OCI-LY7 (cell line): Measurements from ENCODE around the gene ARL8B. TPM values are rescaled to one million over a fixed set of nuclear protein-coding genes. Genes with fewer than 3 reads are reported as not detected.

Experiments
- BruUV-seq: library from RNA; stranded (reverse); fragments of 400-500 nt; replicated peaks from 2 replicates; lab custom pipeline; 2021; lab: Mats Ljungman, UMichigan
- CTCF ChIA-PET: fragments of 300-600 bp; sonication (Branson Sonifier 250); formaldehyde crosslinking; loops from one replicate; lab custom pipeline; 2022; ENCODE audit warnings: antibody characterized with exemption; ENCODE audit not compliant: unreplicated experiment; lab: Charles Lee
- POLR2A ChIA-PET: fragments of 300-600 bp; sonication (Branson Sonifier 250); formaldehyde crosslinking; loops from one replicate; lab custom pipeline; 2022; ENCODE audit warnings: antibody characterized with exemption; lab: Charles Lee
- DNase-seq: peaks from one replicate; pipeline ENCODE4 v3.0.0-alpha.2; 2015; ENCODE audit warnings: low spot score
- H2AFZ ChIP-seq: fragments of 200-600 bp; sonication (generic), shearing (Covaris generic); 2 replicates; pipeline ENCODE4 v1.6.1; 2014; ENCODE audit warnings: mild to moderate bottlenecking, antibody characterized with exemption, low read length, moderate library complexity
- H3K27ac ChIP-seq: fragments of 200-600 bp; sonication (generic); 2 replicates; pipeline ENCODE4 v1.5.1; 2014; ENCODE audit warnings: mixed run types, low read depth, mild to moderate bottlenecking, moderate library complexity, low read length, inconsistent platforms; ENCODE audit not compliant: poor library complexity, severe bottlenecking
- H3K36me3 ChIP-seq: fragments of 200-600 bp; sonication (generic); 2 replicates; pipeline ENCODE4 v1.6.1; 2014; ENCODE audit warnings: mild to moderate bottlenecking, antibody characterized with exemption, low read length, moderate library complexity, mixed read lengths; ENCODE audit not compliant: insufficient read depth
- H3K4me1 ChIP-seq: fragments of 200-600 bp; sonication (generic); 2 replicates; pipeline ENCODE4 v1.5.1; 2014; ENCODE audit warnings: mild to moderate bottlenecking, low read length; ENCODE audit not compliant: insufficient read depth, poor library complexity, severe bottlenecking
- H3K4me2 ChIP-seq: fragments of 200-600 bp; sonication (generic); 2 replicates; pipeline ENCODE4 v1.6.1; 2014; ENCODE audit warnings: mild to moderate bottlenecking, low read length
- H3K4me3 ChIP-seq: fragments of 200-600 bp; sonication (generic); 2 replicates; pipeline ENCODE4 v1.5.1; 2014; ENCODE audit warnings: mild to moderate bottlenecking, low read depth, low read length; ENCODE audit not compliant: poor library complexity, severe bottlenecking
- H3K79me2 ChIP-seq: fragments of 200-600 bp; sonication (generic); 2 replicates; pipeline ENCODE4 v1.6.1; 2016; ENCODE audit warnings: low read depth, mild to moderate bottlenecking, low read length, moderate library complexity, mixed read lengths; ENCODE audit not compliant: insufficient read depth
- H3K9me2 ChIP-seq: fragments of 200-600 bp; sonication (generic); 2 replicates; pipeline ENCODE4 v1.6.1; 2016; ENCODE audit warnings: mild to moderate bottlenecking, low read length, mixed read lengths; ENCODE audit not compliant: insufficient read depth
- H3K9me3 ChIP-seq: fragments of 200-600 bp; sonication (generic); 2 replicates; pipeline ENCODE4 v1.6.1; 2014; ENCODE audit warnings: mild to moderate bottlenecking, mixed run types, low read length, mixed read lengths
- H4K20me1 ChIP-seq: fragments of 200-600 bp; sonication (generic); 2 replicates; pipeline ENCODE4 v1.6.1; 2014; ENCODE audit warnings: mild to moderate bottlenecking, antibody characterized with exemption, low read length, moderate library complexity, mixed read lengths; ENCODE audit not compliant: insufficient read depth
- EZH2phosphoT487 ChIP-seq: fragments of 200-600 bp; sonication (generic); IDR thresholded peaks from 2 replicates; pipeline ENCODE4 v1.6.1; 2018; ENCODE audit warnings: low read depth, borderline replicate concordance, mild to moderate bottlenecking, mixed run types, antibody characterized with exemption, low read length, moderate library complexity, mixed read lengths
- intact Hi-C: fragments of 100-400 bp; cut with micrococcal nuclease; formaldehyde crosslinking; loops from one replicate; pipeline ENCODE4 v1.10.0; 2022; ENCODE audit not compliant: unreplicated experiment
- total RNA-seq, 2 experiments: library from RNA; depleted of rRNA in 1 of 2; stranded (reverse); fragments of >200 nt in 1 of 2; shearing (Covaris generic) in 1 of 2; gene quantifications; 2 replicates each; pipeline ENCODE4 v1.2.3, GENCODE V29; 2014 to 2022
- TF ChIP-seq, protein P1 (sequence below): fragments of 200-600 bp; sonication (generic); conservative IDR thresholded peaks from 2 replicates; pipeline ENCODE4 v1.5.1; 2014; ENCODE audit warnings: mild to moderate bottlenecking, antibody characterized with exemption, low read length, moderate library complexity, mixed read lengths

Gene ARL8B
- total RNA-seq, 2 experiments from 2014 or later: 27.1 to 60.4 TPM

GRCh38 chr3:5192571-5193365 lies 70.7 kb downstream of the ARL8B start:
- intact Hi-C loops: no loop called here
- POLR2A ChIA-PET: interaction anchor here (0.6 to 11.4 kb wide), 11 partner anchors 10 to 688 kb away, joined by 3 to 444 read pairs (median 4); partner anchors contain the start of genes ARL8B and EDEM1
- CTCF ChIA-PET: interaction anchor here (1.1 kb wide), 1 partner anchor 11 kb away, joined by 5 read pairs; no protein-coding TSS in a partner anchor
- Histone ChIP-seq H3K9me3 (no peaks in the 10 kb centered on the region), H3K4me3 (peak overlapping the region; percentile 98), H3K79me2 (peaks cover 89% of the 10 kb centered on the region), H2AFZ (no peak overlapping the region), H3K4me1 (peaks cover 65% of the 10 kb centered on the region), H3K27ac (peak overlapping the region; percentile 99), H3K9me2 (no peaks in the 10 kb centered on the region), H3K4me2 (peak overlapping the region; percentile 69), H3K36me3 (peaks cover 88% of the 10 kb centered on the region), H4K20me1 (peaks cover 24% of the 10 kb centered on the region; the same call in 1 of the 2 replicates)
- no peak for DNase-seq
- TF ChIP-seq, protein P1, sequence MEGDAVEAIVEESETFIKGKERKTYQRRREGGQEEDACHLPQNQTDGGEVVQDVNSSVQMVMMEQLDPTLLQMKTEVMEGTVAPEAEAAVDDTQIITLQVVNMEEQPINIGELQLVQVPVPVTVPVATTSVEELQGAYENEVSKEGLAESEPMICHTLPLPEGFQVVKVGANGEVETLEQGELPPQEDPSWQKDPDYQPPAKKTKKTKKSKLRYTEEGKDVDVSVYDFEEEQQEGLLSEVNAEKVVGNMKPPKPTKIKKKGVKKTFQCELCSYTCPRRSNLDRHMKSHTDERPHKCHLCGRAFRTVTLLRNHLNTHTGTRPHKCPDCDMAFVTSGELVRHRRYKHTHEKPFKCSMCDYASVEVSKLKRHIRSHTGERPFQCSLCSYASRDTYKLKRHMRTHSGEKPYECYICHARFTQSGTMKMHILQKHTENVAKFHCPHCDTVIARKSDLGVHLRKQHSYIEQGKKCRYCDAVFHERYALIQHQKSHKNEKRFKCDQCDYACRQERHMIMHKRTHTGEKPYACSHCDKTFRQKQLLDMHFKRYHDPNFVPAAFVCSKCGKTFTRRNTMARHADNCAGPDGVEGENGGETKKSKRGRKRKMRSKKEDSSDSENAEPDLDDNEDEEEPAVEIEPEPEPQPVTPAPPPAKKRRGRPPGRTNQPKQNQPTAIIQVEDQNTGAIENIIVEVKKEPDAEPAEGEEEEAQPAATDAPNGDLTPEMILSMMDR: no peak
- TF ChIP-seq EZH2phosphoT487: no peak
- no TSS peak for BruUV-seq

DNA sequence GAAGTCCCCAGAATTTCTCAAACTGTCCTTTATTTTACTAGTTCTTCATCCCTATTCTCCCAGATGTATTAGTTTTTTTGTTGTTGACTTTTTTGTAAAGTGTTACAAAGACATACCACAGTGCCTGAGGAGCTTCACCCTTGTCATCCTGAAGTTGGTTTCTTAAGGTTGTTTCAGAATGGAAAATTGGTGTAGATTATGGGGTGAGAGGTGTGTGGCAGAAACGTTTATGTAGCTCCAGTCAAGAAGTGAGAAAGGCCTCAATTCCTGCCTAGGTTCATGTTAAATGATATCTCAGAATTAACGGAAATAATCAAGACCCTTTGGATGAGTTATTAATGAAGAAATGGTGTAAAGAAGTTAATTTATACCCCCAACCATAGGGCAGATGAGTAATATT lies 72.2 kb downstream of the ARL8B start:
- H3K9me3 ChIP-seq: no peaks in the 10 kb centered on the region
- TF ChIP-seq EZH2phosphoT487: no peak
- TF ChIP-seq, protein P1: no peak
- H3K36me3 ChIP-seq: peaks cover 87% of the 10 kb centered on the region
- H3K4me3 ChIP-seq: peak overlapping the region; percentile 46
- peaks cover 24% of the 10 kb centered on the region; the same call in 1 of the 2 replicates for H4K20me1 ChIP-seq
- ChIA-PET CTCF (interaction anchor here (1.0 kb wide), 2 partner anchors 9 to 13 kb away, joined by 4 to 5 read pairs; no protein-coding TSS in a partner anchor), POLR2A (interaction anchor here (1.1 to 11.4 kb wide), 4 partner anchors 11 to 71 kb away, joined by 4 to 444 read pairs (median 6); partner anchors contain the start of gene EDEM1)
- peak overlapping the region; percentile 69 for H3K4me2 ChIP-seq
- H3K4me1 ChIP-seq: peaks cover 81% of the 10 kb centered on the region
- no peak for DNase-seq
- BruUV-seq: no TSS peak
- peak overlapping the region; percentile 99 for H3K27ac ChIP-seq
- H3K9me2 ChIP-seq: no peaks in the 10 kb centered on the region
- H3K79me2 ChIP-seq: peaks cover 86% of the 10 kb centered on the region
- intact Hi-C loops: no loop called here
- no peak overlapping the region for H2AFZ ChIP-seq
